ENCODE results near the gene YIF1A.
"Not testable (repeated sequence)": the region's sequence is repeated elsewhere in the genome, so short reads cannot be mapped to it uniquely, and the experiment has no call there.

GRCh38 chr11:66253081-66253480, 35.9 kb downstream of the YIF1A start:
- not testable (repeated sequence) for TF ChIP-seq CTCF (IDR thresholded peaks at IDR 0.05); POLR2A (IDR thresholded peaks at IDR 0.05; ENCODE audit: low read depth); POLR2AphosphoS5 (IDR thresholded peaks at IDR 0.05); EP300 (IDR thresholded peaks at IDR 0.05)

Measured in esophagus muscularis mucosa (tissue), 4 donors.